ENCODE measurements around the gene KIAA1755.

- no peak for TF ChIP-seq CTCF (IDR thresholded peaks at IDR 0.05 in 2 of 3, conservative IDR thresholded peaks at IDR 0.05 in 1 of 3; ENCODE audit: insufficient read depth in 2 of 3, low read depth in 1 of 3, low read length in 3 of 3)
- TF ChIP-seq SMAD3 (CRISPR knock-in tag; conservative IDR thresholded peaks at IDR 0.05) = no peak
- no peak for TF ChIP-seq RAD21 (CRISPR knock-in tag; conservative IDR thresholded peaks at IDR 0.05 in 1 of 2, IDR thresholded peaks at IDR 0.05 in 1 of 2)
- no peak for TF ChIP-seq POLR2AphosphoS5 (IDR thresholded peaks at IDR 0.05; ENCODE audit: control insufficient read depth, insufficient read depth, low read depth, low read length)
- TF ChIP-seq BMI1 (IDR thresholded peaks at IDR 0.05; ENCODE audit: low read length) = no peak
- TF ChIP-seq POLR2A (conservative IDR thresholded peaks at IDR 0.05) = no peak
- TF ChIP-seq ZNF431 (CRISPR knock-in tag; IDR thresholded peaks at IDR 0.05) = no peak
- TF ChIP-seq ATF1 (CRISPR knock-in tag; IDR thresholded peaks at IDR 0.05) = no peak
- TF ChIP-seq ATF1 (tag; IDR thresholded peaks at IDR 0.05) = no peak
These were observed 14.0 kb downstream of the KIAA1755 start for GRCh38 chr20:38246357-38247165.

All from K562 (cell line).